Esophagus muscularis mucosa (tissue), 4 donors: ENCODE results near the gene PPY. TPM values are rescaled to one million over a fixed set of nuclear protein-coding genes. Genes with fewer than 3 reads are reported as not detected.

ENCODE experiments used
- DNase-seq: peaks from one replicate; pipeline ENCODE4 v3.0.0-alpha.2; 2017; ENCODE audit errors: extremely low spot score
- H3K27ac ChIP-seq, 4 donors: fragments of 200-600 bp; sonication (generic); replicated peaks in 1 of 4; 1 replicate in 3 of 4; 2 replicates in 1 of 4; pipeline ENCODE4 v1.5.1; 2016 to 2019; ENCODE audit warnings: mild to moderate bottlenecking in 1 of 4
- H3K27me3 ChIP-seq, 4 donors: fragments of 200-600 bp; sonication (generic); one replicate each; pipeline versions ENCODE4 v1.5.1 to v1.6.0; 2016 to 2019
- H3K36me3 ChIP-seq, 4 donors: fragments of 200-600 bp; sonication (generic); one replicate each; pipeline ENCODE4 v1.5.1; 2016 to 2019
- H3K4me1 ChIP-seq, 4 donors: fragments of 200-600 bp; sonication (generic); one replicate each; pipeline ENCODE4 v1.5.1; 2016 to 2019
- H3K4me3 ChIP-seq, 4 donors: fragments of 200-600 bp; sonication (generic); 1 replicate in 2 of 4; 2 replicates in 2 of 4; pipeline ENCODE4 v1.5.1; 2016 to 2019; ENCODE audit warnings: mild to moderate bottlenecking in 4 of 4, moderate library complexity in 1 of 4
- H3K9me3 ChIP-seq, 4 donors: fragments of 200-600 bp; sonication (generic); 1 replicate in 3 of 4; 2 replicates in 1 of 4; pipeline ENCODE4 v1.5.1; 2016 to 2019
- EP300 ChIP-seq: sonication (generic); formaldehyde crosslinking; IDR thresholded peaks from one replicate; pipeline ENCODE4 v1.6.1; 2017; ENCODE audit warnings: antibody characterized with exemption
- POLR2A ChIP-seq: fragments of 450-650 bp; IDR thresholded peaks from one replicate; pipeline ENCODE4 v1.6.1; 2017; ENCODE audit warnings: antibody characterized with exemption, moderate library complexity, mild to moderate bottlenecking, low read depth
- POLR2AphosphoS5 ChIP-seq, 2 donors: sonication (generic); formaldehyde crosslinking; IDR thresholded peaks; one replicate each; pipeline ENCODE4 v1.6.1; 2017; ENCODE audit warnings: antibody characterized with exemption in 2 of 2
- WGBS: methylation state at CpG from one replicate; pipeline ENCODE4 v1.1.5; 2018; 5-methylcytosine and 5-hydroxymethylcytosine counted together
- intact Hi-C: fragments of 100-400 bp; cut with DNase I; formaldehyde crosslinking; loops from one replicate; pipeline ENCODE4 v1.15.1; 2023
- total RNA-seq, 4 donors: library from RNA; depleted of rRNA; stranded (reverse); fragments of >200 nt; gene quantifications; one replicate each; pipeline versions ENCODE4 v1.1.0 to v1.2.1, GENCODE V29; 2016
- TF ChIP-seq, protein P1 (sequence below), 3 experiments: fragments of 200-600 bp in 2 of 3; fragments of 450-650 bp in 1 of 3; sonication (generic) in 2 of 3; IDR thresholded peaks; one replicate each; pipeline ENCODE4 v1.5.1; 2017 to 2019; ENCODE audit warnings: antibody characterized with exemption in 3 of 3, mild to moderate bottlenecking in 2 of 3, moderate library complexity in 1 of 3

Gene PPY
- total RNA-seq, 4 donors from 2014 or later = not detected

GRCh38 chr17:43984521-43984920 lies 42.2 kb upstream of the PPY start:
- no peak for DNase-seq
- peaks cover 3 to 67% (median 21%) of the 10 kb centered on the region in 4 donors for H3K27me3 ChIP-seq

DNA sequence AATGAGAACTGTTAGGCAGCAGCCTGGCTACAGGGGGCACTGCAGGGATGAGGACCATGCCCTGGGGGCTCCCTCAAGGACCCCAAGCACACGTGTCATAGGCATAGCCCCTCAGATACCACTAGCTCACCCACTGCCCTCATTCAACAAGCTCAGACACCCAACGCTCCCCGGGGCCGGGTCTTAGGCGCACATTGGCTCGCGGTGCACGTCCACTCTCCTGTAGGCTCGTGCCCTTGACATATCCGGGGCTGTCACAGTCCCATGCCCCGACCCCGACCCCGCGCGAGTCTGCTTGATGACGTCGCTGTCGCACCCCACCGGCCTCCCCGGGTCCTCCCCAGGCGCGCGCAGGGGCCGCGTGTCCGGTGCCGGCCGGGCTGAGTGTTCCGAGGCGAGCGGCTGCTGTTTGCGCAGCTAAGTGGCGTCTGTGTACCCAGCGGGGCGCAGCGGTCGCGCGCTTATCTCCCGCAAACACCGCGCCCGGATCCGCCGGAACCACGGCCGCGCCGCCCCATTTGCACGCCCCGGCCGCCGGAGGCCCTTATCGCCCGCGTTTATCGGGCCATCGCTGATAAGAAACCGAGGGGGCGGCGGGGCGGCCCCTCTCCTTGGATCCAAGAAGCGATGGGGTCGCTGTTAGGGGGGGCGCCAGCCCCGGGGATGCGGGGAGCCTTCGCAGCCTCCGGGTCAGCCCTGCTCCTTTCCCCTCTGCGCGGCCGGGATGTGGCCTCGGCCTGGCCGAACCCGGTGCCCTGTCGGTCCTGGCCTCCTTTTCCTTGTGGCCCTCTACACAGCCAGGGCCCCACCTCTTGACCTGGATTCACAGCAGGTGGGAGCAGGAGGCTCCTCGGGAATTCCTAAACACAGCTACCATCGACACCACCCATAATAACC lies 41.5 kb upstream of the PPY start:
- DNase-seq = peak; percentile 81
- H3K4me3 ChIP-seq = peak overlapping the region; percentile 47 to 56 (median 48)
- no peaks in the 10 kb centered on the region for H3K9me3 ChIP-seq
- peaks cover 11 to 15% (median 11%) of the 10 kb centered on the region in 4 donors for H3K4me1 ChIP-seq
- intact Hi-C loops = no loop called here
- H3K27ac ChIP-seq = no peak overlapping the region
- no peaks in the 10 kb centered on the region for H3K36me3 ChIP-seq
- H3K27me3 ChIP-seq = peaks cover 3 to 71% (median 21%) of the 10 kb centered on the region in 4 donors
- under 1% methylated on average over 34 of the region's 78 CpGs for WGBS
- TF ChIP-seq, protein P1, sequence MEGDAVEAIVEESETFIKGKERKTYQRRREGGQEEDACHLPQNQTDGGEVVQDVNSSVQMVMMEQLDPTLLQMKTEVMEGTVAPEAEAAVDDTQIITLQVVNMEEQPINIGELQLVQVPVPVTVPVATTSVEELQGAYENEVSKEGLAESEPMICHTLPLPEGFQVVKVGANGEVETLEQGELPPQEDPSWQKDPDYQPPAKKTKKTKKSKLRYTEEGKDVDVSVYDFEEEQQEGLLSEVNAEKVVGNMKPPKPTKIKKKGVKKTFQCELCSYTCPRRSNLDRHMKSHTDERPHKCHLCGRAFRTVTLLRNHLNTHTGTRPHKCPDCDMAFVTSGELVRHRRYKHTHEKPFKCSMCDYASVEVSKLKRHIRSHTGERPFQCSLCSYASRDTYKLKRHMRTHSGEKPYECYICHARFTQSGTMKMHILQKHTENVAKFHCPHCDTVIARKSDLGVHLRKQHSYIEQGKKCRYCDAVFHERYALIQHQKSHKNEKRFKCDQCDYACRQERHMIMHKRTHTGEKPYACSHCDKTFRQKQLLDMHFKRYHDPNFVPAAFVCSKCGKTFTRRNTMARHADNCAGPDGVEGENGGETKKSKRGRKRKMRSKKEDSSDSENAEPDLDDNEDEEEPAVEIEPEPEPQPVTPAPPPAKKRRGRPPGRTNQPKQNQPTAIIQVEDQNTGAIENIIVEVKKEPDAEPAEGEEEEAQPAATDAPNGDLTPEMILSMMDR (IDR thresholded peaks at IDR 0.05) = no peak
- TF ChIP-seq EP300 = no peak
- TF ChIP-seq POLR2AphosphoS5 (IDR thresholded peaks at IDR 0.05) = no peak
- TF ChIP-seq POLR2A = no peak

More at GRCh38 chr17:43984521-43984920, 42.2 kb upstream of the PPY start:
- intact Hi-C loops = no loop called here
- Histone ChIP-seq H3K4me1 (peaks cover 11 to 15% (median 11%) of the 10 kb centered on the region in 4 donors), H3K36me3 (no peaks in the 10 kb centered on the region), H3K9me3 (no peaks in the 10 kb centered on the region), H3K4me3 (peak overlapping the region; percentile 47 to 56 (median 48)), H3K27ac (no peak overlapping the region)
- WGBS = 82% methylated on average over 8 of the region's 8 CpGs
- TF ChIP-seq EP300 (no peak), POLR2A (no peak), POLR2AphosphoS5 (IDR thresholded peaks at IDR 0.05) (no peak)
- TF ChIP-seq, protein P1 (IDR thresholded peaks at IDR 0.05) = no peak

DNA sequence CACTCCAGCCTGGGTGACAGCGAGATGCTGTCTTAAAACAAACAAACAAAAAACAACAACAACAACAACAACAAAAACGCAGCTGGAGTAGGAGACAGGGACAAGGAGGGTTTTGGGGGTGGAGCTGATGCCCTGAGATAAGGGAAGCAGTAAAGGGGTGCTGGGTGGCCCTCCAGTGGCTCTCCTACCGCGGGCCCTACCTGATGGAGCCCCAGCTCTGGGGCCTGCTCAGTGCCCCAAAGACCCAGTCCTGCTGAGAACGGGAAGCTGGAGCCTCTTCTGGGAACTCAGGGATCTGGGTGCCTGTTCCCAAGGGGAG lies 40.9 kb upstream of the PPY start:
- H3K36me3 ChIP-seq = no peaks in the 10 kb centered on the region
- H3K4me1 ChIP-seq = peaks cover 11 to 15% (median 11%) of the 10 kb centered on the region in 4 donors
- H3K27ac ChIP-seq = no peak overlapping the region
- WGBS = 28% methylated on average over 5 of the region's 5 CpGs
- TF ChIP-seq EP300 = no peak
- TF ChIP-seq, protein P1 (IDR thresholded peaks at IDR 0.05) = no peak
- no peak for DNase-seq
- H3K9me3 ChIP-seq = no peaks in the 10 kb centered on the region
- intact Hi-C loops = no loop called here
- H3K4me3 ChIP-seq = peak overlapping the region in 3 of 4 donors; percentile 47 to 56 (median 49)
- H3K27me3 ChIP-seq = peaks cover 3 to 76% (median 21%) of the 10 kb centered on the region in 4 donors

- peaks cover 3 to 76% (median 21%) of the 10 kb centered on the region in 4 donors for H3K27me3 ChIP-seq
- no peak overlapping the region for H3K4me3 ChIP-seq
- no peaks in the 10 kb centered on the region for H3K9me3 ChIP-seq
- H3K36me3 ChIP-seq = no peaks in the 10 kb centered on the region
- no peak overlapping the region for H3K27ac ChIP-seq
- H3K4me1 ChIP-seq = peaks cover 11 to 13% (median 11%) of the 10 kb centered on the region in 4 donors
- TF ChIP-seq EP300 (no peak), POLR2AphosphoS5 (IDR thresholded peaks at IDR 0.05) (no peak), POLR2A (no peak)
- TF ChIP-seq, protein P1 (IDR thresholded peaks at IDR 0.05) = no peak
- intact Hi-C loops = no loop called here
- no peak for DNase-seq
- 83% methylated on average over 2 of the region's 2 CpGs for WGBS
Measured at GRCh38 chr17:43982171-43982570, 39.9 kb upstream of the PPY start.
